Esophagus muscularis mucosa (tissue), 4 donors: ENCODE data around the gene CACNA1S. TPM values are rescaled to one million over a fixed set of nuclear protein-coding genes. Genes with fewer than 3 reads are reported as not detected.

Experiments used
- DNase-seq: peaks from one replicate; pipeline ENCODE4 v3.0.0-alpha.2; 2017; ENCODE audit errors: extremely low spot score
- H3K27ac ChIP-seq, 4 donors: fragments of 200-600 bp; sonication (generic); replicated peaks in 1 of 4; 1 replicate in 3 of 4; 2 replicates in 1 of 4; pipeline ENCODE4 v1.5.1; 2016 to 2019; ENCODE audit warnings: mild to moderate bottlenecking in 1 of 4
- H3K27me3 ChIP-seq, 4 donors: fragments of 200-600 bp; sonication (generic); one replicate each; pipeline versions ENCODE4 v1.5.1 to v1.6.0; 2016 to 2019
- H3K36me3 ChIP-seq, 4 donors: fragments of 200-600 bp; sonication (generic); one replicate each; pipeline ENCODE4 v1.5.1; 2016 to 2019
- H3K4me1 ChIP-seq, 4 donors: fragments of 200-600 bp; sonication (generic); one replicate each; pipeline ENCODE4 v1.5.1; 2016 to 2019
- H3K4me3 ChIP-seq, 4 donors: fragments of 200-600 bp; sonication (generic); 1 replicate in 2 of 4; 2 replicates in 2 of 4; pipeline ENCODE4 v1.5.1; 2016 to 2019; ENCODE audit warnings: mild to moderate bottlenecking in 4 of 4, moderate library complexity in 1 of 4
- H3K9me3 ChIP-seq, 4 donors: fragments of 200-600 bp; sonication (generic); 1 replicate in 3 of 4; 2 replicates in 1 of 4; pipeline ENCODE4 v1.5.1; 2016 to 2019
- CTCF ChIP-seq, 3 experiments: fragments of 200-600 bp in 2 of 3; fragments of 450-650 bp in 1 of 3; sonication (generic) in 2 of 3; IDR thresholded peaks; one replicate each; pipeline ENCODE4 v1.5.1; 2017 to 2019; ENCODE audit warnings: antibody characterized with exemption in 3 of 3, mild to moderate bottlenecking in 2 of 3, moderate library complexity in 1 of 3
- EP300 ChIP-seq: sonication (generic); formaldehyde crosslinking; IDR thresholded peaks from one replicate; pipeline ENCODE4 v1.6.1; 2017; ENCODE audit warnings: antibody characterized with exemption
- POLR2A ChIP-seq: fragments of 450-650 bp; IDR thresholded peaks from one replicate; pipeline ENCODE4 v1.6.1; 2017; ENCODE audit warnings: antibody characterized with exemption, moderate library complexity, mild to moderate bottlenecking, low read depth
- POLR2AphosphoS5 ChIP-seq, 2 donors: sonication (generic); formaldehyde crosslinking; IDR thresholded peaks; one replicate each; pipeline ENCODE4 v1.6.1; 2017; ENCODE audit warnings: antibody characterized with exemption in 2 of 2
- WGBS: methylation state at CpG from one replicate; pipeline ENCODE4 v1.1.5; 2018; 5-methylcytosine and 5-hydroxymethylcytosine counted together
- intact Hi-C: fragments of 100-400 bp; cut with DNase I; formaldehyde crosslinking; loops from one replicate; pipeline ENCODE4 v1.15.1; 2023
- total RNA-seq, 4 donors: library from RNA; depleted of rRNA; stranded (reverse); fragments of >200 nt; gene quantifications; one replicate each; pipeline versions ENCODE4 v1.1.0 to v1.2.1, GENCODE V29; 2016

Gene CACNA1S
- total RNA-seq, 4 donors from 2014 or later, result not detected

GRCh38 chr1:201011616-201012015 is 100.6 kb downstream of the CACNA1S start:
- TF ChIP-seq POLR2AphosphoS5 (IDR thresholded peaks at IDR 0.05), result no peak
- TF ChIP-seq CTCF (IDR thresholded peaks at IDR 0.05), result no peak
- TF ChIP-seq POLR2A, result no peak
- no peak for TF ChIP-seq EP300
- WGBS, result 68% methylated on average over 3 of the region's 3 CpGs
- peaks cover 14 to 29% (median 25%) of the 10 kb centered on the region in 4 donors for H3K4me1 ChIP-seq
- H3K9me3 ChIP-seq, result no peaks in the 10 kb centered on the region
- intact Hi-C loops, result no loop called here
- H3K27ac ChIP-seq, result no peak overlapping the region
- no peak overlapping the region for H3K4me3 ChIP-seq
- no peaks in the 10 kb centered on the region for H3K36me3 ChIP-seq
- DNase-seq, result no peak
- peaks cover 0 to 44% (median 2%) of the 10 kb centered on the region in 4 donors for H3K27me3 ChIP-seq

GRCh38 chr1:201009962-201010645 is 102.1 kb downstream of the CACNA1S start:
- Histone ChIP-seq H3K36me3 (peaks cover 0 to 3% (median 0%) of the 10 kb centered on the region in 4 donors), H3K4me3 (no peak overlapping the region), H3K9me3 (no peaks in the 10 kb centered on the region), H3K4me1 (peaks cover 0 to 13% (median 12%) of the 10 kb centered on the region in 4 donors), H3K27me3 (peaks cover 0 to 40% (median 2%) of the 10 kb centered on the region in 4 donors), H3K27ac (no peak overlapping the region)
- WGBS, result 94% methylated on average over 3 of the region's 11 CpGs
- intact Hi-C loops, result no loop called here
- TF ChIP-seq POLR2A, result no peak
- DNase-seq, result no peak

- no peak for DNase-seq
- peaks cover 0 to 31% (median 0%) of the 10 kb centered on the region in 4 donors for H3K27me3 ChIP-seq
- intact Hi-C loops, result no loop called here
- no peaks in the 10 kb centered on the region for H3K9me3 ChIP-seq
- no peak overlapping the region for H3K4me3 ChIP-seq
- no peak overlapping the region for H3K27ac ChIP-seq
- peaks cover 0 to 4% (median under 1%) of the 10 kb centered on the region in 4 donors for H3K4me1 ChIP-seq
- WGBS, result 92% methylated on average over 14 of the region's 22 CpGs
- TF ChIP-seq POLR2AphosphoS5 (IDR thresholded peaks at IDR 0.05), result no peak
- TF ChIP-seq POLR2A, result no peak
- TF ChIP-seq EP300, result no peak
- no peak for TF ChIP-seq CTCF (IDR thresholded peaks at IDR 0.05)
- peaks cover 0 to 14% (median 0%) of the 10 kb centered on the region in 4 donors for H3K36me3 ChIP-seq
Measured at GRCh38 chr1:201008666-201009360, 103.4 kb downstream of the CACNA1S start.

- H3K27me3 ChIP-seq, result peaks cover 0 to 19% (median 0%) of the 10 kb centered on the region in 4 donors
- intact Hi-C loops, result no loop called here
- DNase-seq, result no peak
- WGBS, result 88% methylated on average over 4 of the region's 5 CpGs
- TF ChIP-seq EP300 (no peak), POLR2A (no peak), POLR2AphosphoS5 (IDR thresholded peaks at IDR 0.05) (no peak)
- no peak overlapping the region for H3K4me3 ChIP-seq
- no peaks in the 10 kb centered on the region for H3K4me1 ChIP-seq
- H3K9me3 ChIP-seq, result no peaks in the 10 kb centered on the region
- peaks cover 0 to 14% (median 0%) of the 10 kb centered on the region in 4 donors for H3K36me3 ChIP-seq
- no peak overlapping the region for H3K27ac ChIP-seq
Measured at GRCh38 chr1:201007481-201007880, 104.7 kb downstream of the CACNA1S start.

GRCh38 chr1:201006450-201006849 is 105.8 kb downstream of the CACNA1S start:
- WGBS, result 62% methylated on average over 2 of the region's 2 CpGs
- peaks cover 0 to 14% (median 0%) of the 10 kb centered on the region in 4 donors for H3K36me3 ChIP-seq
- intact Hi-C loops, result no loop called here
- no peaks in the 10 kb centered on the region for H3K9me3 ChIP-seq
- no peak overlapping the region for H3K27ac ChIP-seq
- H3K4me3 ChIP-seq, result no peak overlapping the region
- H3K27me3 ChIP-seq, result peaks cover 0 to 10% (median 0%) of the 10 kb centered on the region in 4 donors
- no peak for DNase-seq
- TF ChIP-seq POLR2A (no peak), CTCF (IDR thresholded peaks at IDR 0.05) (no peak), POLR2AphosphoS5 (IDR thresholded peaks at IDR 0.05) (no peak), EP300 (no peak)
- no peaks in the 10 kb centered on the region for H3K4me1 ChIP-seq
